HEK293T (cell line): Measurements from ENCODE around the gene CYP17A1.

Experiments
- CTCF ChIA-PET: fragments of 350-600 bp; formaldehyde crosslinking; extraction: SDS; loops from one replicate; lab custom pipeline; 2021; ENCODE audit warnings: antibody characterized with exemption, inconsistent platforms; lab: Yijun Ruan, JAX
- POLR2A ChIA-PET: fragments of 350-600 bp; formaldehyde crosslinking; extraction: SDS; loops from one replicate; lab custom pipeline; 2020; ENCODE audit warnings: antibody characterized with exemption, inconsistent platforms; lab: Yijun Ruan, JAX
- DNase-seq: peaks from one replicate; pipeline ENCODE4 v3.0.0; 2012; ENCODE audit warnings: mixed read lengths; ENCODE audit errors: extremely low spot score
- ARNT ChIP-seq: fragments of 450-650 bp; IDR thresholded peaks from 2 replicates; pipeline ENCODE4 v1.6.1; 2017; ENCODE audit warnings: mild to moderate bottlenecking
- BHLHE40 ChIP-seq: fragments of 450-650 bp; IDR thresholded peaks from 2 replicates; pipeline ENCODE4 v1.6.1; 2016; ENCODE audit warnings: mild to moderate bottlenecking, moderate library complexity, borderline replicate concordance
- CTBP1 ChIP-seq: fragments of 450-650 bp; IDR thresholded peaks from 2 replicates; pipeline ENCODE4 v1.6.1; 2016; ENCODE audit warnings: borderline replicate concordance
- ELF4 ChIP-seq: fragments of 450-650 bp; IDR thresholded peaks from 2 replicates; pipeline ENCODE4 v1.6.1; 2017; ENCODE audit warnings: antibody characterized with exemption
- FOXA1 ChIP-seq: fragments of 450-650 bp; IDR thresholded peaks from 2 replicates; pipeline ENCODE4 v1.6.1; 2016; ENCODE audit warnings: mild to moderate bottlenecking
- FOXK2 ChIP-seq: fragments of 450-650 bp; IDR thresholded peaks from 2 replicates; pipeline ENCODE4 v1.6.1; 2016; ENCODE audit warnings: mild to moderate bottlenecking
- FOXM1 ChIP-seq: fragments of 450-650 bp; IDR thresholded peaks from 2 replicates; pipeline ENCODE4 v1.6.1; 2017; ENCODE audit warnings: mild to moderate bottlenecking, borderline replicate concordance
- HDGF ChIP-seq: fragments of 450-650 bp; IDR thresholded peaks from 2 replicates; pipeline ENCODE4 v1.6.1; 2017; ENCODE audit warnings: antibody characterized with exemption, borderline replicate concordance
- L3MBTL2 ChIP-seq: fragments of 450-650 bp; conservative IDR thresholded peaks from 2 replicates; pipeline ENCODE4 v1.6.1; 2016; ENCODE audit warnings: mild to moderate bottlenecking
- LEF1 ChIP-seq: fragments of 450-650 bp; IDR thresholded peaks from 2 replicates; pipeline ENCODE4 v1.6.1; 2017; ENCODE audit warnings: mild to moderate bottlenecking, borderline replicate concordance
- NFRKB ChIP-seq: fragments of 450-650 bp; IDR thresholded peaks from 2 replicates; pipeline ENCODE4 v1.6.1; 2016; ENCODE audit warnings: mild to moderate bottlenecking, moderate library complexity
- SP1 ChIP-seq: fragments of 450-650 bp; IDR thresholded peaks from 2 replicates; pipeline ENCODE4 v1.6.1; 2017
- SUZ12 ChIP-seq: fragments of 450-650 bp; IDR thresholded peaks from 2 replicates; pipeline ENCODE4 v1.6.1; 2016; ENCODE audit warnings: mild to moderate bottlenecking
- TARDBP ChIP-seq: fragments of 450-650 bp; IDR thresholded peaks from 2 replicates; pipeline ENCODE4 v1.6.1; 2016
- ZNF384 ChIP-seq: fragments of 450-650 bp; IDR thresholded peaks from 2 replicates; pipeline ENCODE4 v1.6.1; 2016
- TF ChIP-seq, protein P1 (sequence below): fragments of 450-650 bp; IDR thresholded peaks from 2 replicates; pipeline ENCODE4 v1.6.1; 2016

Gene CYP17A1

DNA sequence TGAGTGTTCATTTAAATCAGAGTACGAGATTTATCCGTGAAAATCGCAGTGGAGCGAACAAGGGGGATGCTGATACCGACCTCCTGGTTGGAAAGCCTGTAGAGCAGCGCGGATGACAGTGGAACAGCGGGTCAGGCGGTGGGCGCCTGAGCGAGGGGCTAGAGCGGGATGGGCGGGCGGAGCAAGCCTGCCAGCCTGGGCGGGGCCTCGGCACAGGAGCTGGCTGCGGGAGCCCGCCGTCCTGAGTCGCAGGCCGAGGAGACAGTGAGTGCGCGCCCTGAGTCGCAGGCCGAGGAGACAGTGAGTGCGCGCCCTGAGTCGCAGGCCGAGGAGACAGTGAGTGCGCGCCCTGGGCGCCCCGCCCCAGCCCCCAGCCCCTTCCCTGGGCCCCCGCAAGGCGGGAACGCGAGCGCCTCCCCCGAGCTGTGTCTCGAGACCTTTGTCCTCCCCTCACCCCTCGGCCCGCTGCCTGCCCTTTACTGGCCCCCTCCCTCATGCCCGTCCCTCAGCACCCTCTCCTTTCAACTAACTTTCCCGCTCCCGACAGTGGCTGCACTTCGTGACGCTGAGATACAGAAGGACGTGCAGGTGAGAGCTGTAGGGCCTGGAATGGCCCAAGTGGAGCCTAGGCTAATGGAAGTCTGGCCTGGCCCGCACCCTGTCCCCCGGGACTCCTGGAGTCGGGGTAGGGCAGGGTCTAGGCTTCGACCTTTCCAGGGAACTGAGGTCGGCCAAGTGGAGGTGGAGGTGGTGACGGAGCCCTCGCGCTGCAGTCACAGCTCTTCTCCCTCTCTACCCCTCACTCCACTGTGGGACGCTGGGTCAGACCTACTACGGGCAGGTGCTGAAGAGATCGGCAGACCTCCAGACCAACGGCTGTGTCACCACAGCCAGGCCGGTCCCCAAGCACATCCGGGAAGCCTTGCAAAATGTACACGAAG, 32.3 kb upstream of the CYP17A1 start, which contains the start of gene AS3MT:
TSS of gene AS3MT (plus strand) at position 213 of the 941 bp plus-strand sequence. CDS start at position 336, 123 bp downstream.
- peak; percentile 80 for DNase-seq
- TF ChIP-seq L3MBTL2 (peak; percentile 51), NFRKB (no peak), FOXA1 (no peak)
- CTCF ChIA-PET: interaction anchor here (0.5 kb wide), 1 partner anchor 8 kb away, joined by 3 read pairs; no protein-coding TSS in a partner anchor
- POLR2A ChIA-PET: interaction anchor here (0.6 to 2.2 kb wide), 8 partner anchors 9 to 156 kb away, joined by 3 to 30 read pairs (median 4); partner anchors contain the start of genes BORCS7 and WBP1L

DNA sequence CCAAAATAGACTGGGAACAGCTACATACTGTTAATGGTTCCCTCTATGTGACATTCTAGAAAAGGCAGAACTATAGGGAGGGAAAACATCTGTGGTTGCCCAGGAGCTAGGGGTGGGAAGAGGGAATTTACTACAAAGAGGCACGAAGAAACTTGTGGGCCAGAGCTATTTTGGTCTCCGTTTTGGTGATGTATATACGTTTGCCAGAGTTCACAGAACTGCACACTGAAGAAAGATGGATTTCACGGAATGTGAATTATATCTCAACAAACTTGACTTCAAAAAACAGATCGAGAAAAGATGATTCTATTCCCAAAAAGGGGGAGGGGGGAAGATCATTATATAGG, 31.7 kb upstream of the CYP17A1 start:
- POLR2A ChIA-PET: interaction anchor here (0.6 to 2.2 kb wide), 7 partner anchors 9 to 125 kb away, joined by 3 to 30 read pairs (median 4); partner anchors contain the start of genes BORCS7 and WBP1L
- TF ChIP-seq ELF4: no peak
- no peak for TF ChIP-seq HDGF
- peak; percentile 34; the same call in 1 of the 2 replicates for TF ChIP-seq L3MBTL2
- DNase-seq: peak; percentile 39
- CTCF ChIA-PET: no interaction called here

DNA sequence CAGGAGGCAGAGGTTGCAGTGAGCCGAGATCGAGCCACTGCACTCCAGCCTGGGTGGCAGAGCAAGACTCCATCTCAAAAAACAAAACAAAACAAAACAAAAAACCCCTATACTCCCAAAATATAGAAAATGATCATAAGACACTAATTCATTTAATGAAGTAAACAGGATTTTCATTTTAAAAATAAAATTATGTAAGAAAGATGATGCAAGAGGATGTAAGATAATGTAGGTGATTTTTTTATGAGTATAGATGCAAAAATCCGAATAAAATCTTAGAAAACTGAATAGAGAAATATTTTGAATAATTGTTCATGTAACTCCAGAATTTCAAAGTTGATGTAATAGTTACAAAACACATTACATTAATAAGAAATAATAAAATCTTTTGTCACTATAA, 28.4 kb upstream of the CYP17A1 start:
- TF ChIP-seq FOXA1 (no peak), LEF1 (no peak), CTBP1 (no peak), ZNF384 (no peak), NFRKB (no peak), HDGF (no peak), FOXM1 (no peak), L3MBTL2 (no peak), BHLHE40 (no peak)
- TF ChIP-seq, protein P1, sequence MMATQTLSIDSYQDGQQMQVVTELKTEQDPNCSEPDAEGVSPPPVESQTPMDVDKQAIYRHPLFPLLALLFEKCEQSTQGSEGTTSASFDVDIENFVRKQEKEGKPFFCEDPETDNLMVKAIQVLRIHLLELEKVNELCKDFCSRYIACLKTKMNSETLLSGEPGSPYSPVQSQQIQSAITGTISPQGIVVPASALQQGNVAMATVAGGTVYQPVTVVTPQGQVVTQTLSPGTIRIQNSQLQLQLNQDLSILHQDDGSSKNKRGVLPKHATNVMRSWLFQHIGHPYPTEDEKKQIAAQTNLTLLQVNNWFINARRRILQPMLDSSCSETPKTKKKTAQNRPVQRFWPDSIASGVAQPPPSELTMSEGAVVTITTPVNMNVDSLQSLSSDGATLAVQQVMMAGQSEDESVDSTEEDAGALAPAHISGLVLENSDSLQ: no peak
- DNase-seq: no peak
- POLR2A ChIA-PET: no interaction called here
- CTCF ChIA-PET: no interaction called here

DNA sequence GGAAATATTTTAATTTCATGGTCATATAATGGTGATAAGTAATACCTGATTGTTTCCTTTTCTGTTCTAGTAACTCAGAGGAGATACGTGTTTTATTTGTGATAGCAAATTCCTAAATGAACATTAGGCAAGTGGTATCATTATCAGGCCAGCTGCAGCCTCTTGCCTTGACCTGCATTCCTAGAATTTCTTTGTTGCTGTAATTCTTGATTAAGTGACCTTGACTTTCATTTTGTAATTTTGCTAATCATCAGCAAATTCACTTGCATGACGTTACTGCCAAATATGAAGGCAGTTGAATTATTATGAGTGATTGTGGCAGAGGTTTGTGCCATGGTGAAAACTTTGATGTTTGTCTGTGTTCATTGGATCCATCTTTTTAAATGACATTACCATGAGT, 26.4 kb upstream of the CYP17A1 start:
- ChIA-PET CTCF (no interaction called here), POLR2A (interaction anchor here (1.7 kb wide), 1 partner anchor 9 kb away, joined by 5 read pairs; the partner anchor contains the start of gene BORCS7)
- TF ChIP-seq TARDBP (no peak), NFRKB (no peak), LEF1 (no peak), HDGF (no peak), ZNF384 (no peak), L3MBTL2 (no peak), SP1 (no peak), FOXK2 (no peak), ELF4 (no peak), FOXA1 (no peak), FOXM1 (no peak), BHLHE40 (no peak), ARNT (no peak), CTBP1 (no peak), SUZ12 (no peak)
- TF ChIP-seq, protein P1: no peak
- no peak for DNase-seq

DNA sequence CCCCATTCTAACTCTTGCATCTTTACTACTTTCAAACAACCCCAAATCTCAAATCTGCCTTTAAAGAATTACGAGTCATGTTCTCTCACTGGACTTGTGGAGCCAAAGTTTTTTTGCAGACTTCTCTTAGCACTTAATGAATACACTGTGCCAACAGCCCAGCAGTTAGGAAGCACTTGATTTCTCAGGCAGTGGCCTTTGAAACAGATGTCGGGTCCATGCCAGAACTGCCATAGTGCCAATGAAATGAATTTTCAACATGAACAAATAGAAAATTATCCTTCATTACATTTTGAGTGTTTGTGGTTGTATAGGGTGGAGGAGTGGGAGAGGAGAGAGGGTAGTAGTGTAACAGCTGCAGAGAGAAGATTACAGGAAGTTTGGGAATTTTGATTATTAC, 22.7 kb upstream of the CYP17A1 start:
- CTCF ChIA-PET: no interaction called here
- POLR2A ChIA-PET: interaction anchor here (1.1 kb wide), 1 partner anchor 10 kb away, joined by 4 read pairs; the partner anchor contains the start of gene AS3MT
- no peak for DNase-seq
- no peak for TF ChIP-seq LEF1
- TF ChIP-seq SP1: no peak
- TF ChIP-seq SUZ12: no peak
- no peak for TF ChIP-seq FOXM1
- TF ChIP-seq CTBP1: no peak
- TF ChIP-seq FOXA1: no peak
- no peak for TF ChIP-seq L3MBTL2
- no peak for TF ChIP-seq ELF4
- TF ChIP-seq BHLHE40: no peak
- TF ChIP-seq HDGF: no peak
- no peak for TF ChIP-seq NFRKB
- no peak for TF ChIP-seq ARNT
- TF ChIP-seq ZNF384: no peak
- TF ChIP-seq TARDBP: no peak
- TF ChIP-seq, protein P1: no peak
- TF ChIP-seq FOXK2: no peak
